Tibial nerve (tissue), 4 donors: Measurements from ENCODE around the gene FUOM.

Experiments used
- CTCF ChIP-seq, 5 experiments: fragments of 200-600 bp in 3 of 5; fragments of 450-650 bp in 2 of 5; sonication (generic) in 3 of 5; IDR thresholded peaks; one replicate each; pipeline ENCODE4 v1.5.1; 2016 to 2019; ENCODE audit warnings: antibody characterized with exemption in 5 of 5, mild to moderate bottlenecking in 3 of 5, moderate library complexity in 2 of 5
- EP300 ChIP-seq, 2 donors: sonication (generic); formaldehyde crosslinking; IDR thresholded peaks; one replicate each; pipeline ENCODE4 v1.6.1; 2017; ENCODE audit warnings: antibody characterized with exemption in 2 of 2, mild to moderate bottlenecking in 1 of 2
- POLR2A ChIP-seq, 2 donors: fragments of 450-650 bp; IDR thresholded peaks; one replicate each; pipeline ENCODE4 v1.6.1; 2017; ENCODE audit warnings: antibody characterized with exemption in 2 of 2, mild to moderate bottlenecking in 2 of 2, moderate library complexity in 2 of 2

GRCh38 chr10:133308421-133309099 lies 49.3 kb downstream of the FUOM start, which contains the start of the genes TUBGCP2 and ZNF511:
- peak in 3 of 5 experiments; percentile 9 to 63 (median 34) for TF ChIP-seq CTCF (IDR thresholded peaks at IDR 0.05)
- TF ChIP-seq POLR2A (IDR thresholded peaks at IDR 0.05) = peak in 1 of 2 donors; percentile 72
- peak in 1 of 2 donors; percentile 68 for TF ChIP-seq EP300 (IDR thresholded peaks at IDR 0.05)
